Uterus (tissue), 4 donors: ENCODE results near the gene DERA. TPM values are rescaled to one million over a fixed set of nuclear protein-coding genes. Genes with fewer than 3 reads are reported as not detected.

Experiments
- DNase-seq, 2 donors: peaks; one replicate each; pipeline ENCODE4 v3.0.0-alpha.2; 2019 to 2020
- H3K27ac ChIP-seq, 2 donors: fragments of 200-600 bp; sonication (generic); 1 replicate in 1 of 2; 2 replicates in 1 of 2; pipeline ENCODE4 v1.5.1; 2016 to 2018
- H3K27me3 ChIP-seq, 2 donors: fragments of 200-600 bp; sonication (generic); one replicate each; pipeline ENCODE4 v1.5.1; 2018 to 2019; ENCODE audit warnings: control low read depth in 1 of 2
- H3K36me3 ChIP-seq, 2 donors: fragments of 200-600 bp; sonication (generic); one replicate each; pipeline ENCODE4 v1.5.1; 2019; ENCODE audit warnings: control low read depth in 1 of 2
- H3K4me1 ChIP-seq, 2 donors: fragments of 200-600 bp; sonication (generic); one replicate each; pipeline ENCODE4 v1.5.1; 2018 to 2019; ENCODE audit warnings: control low read depth in 1 of 2
- H3K4me3 ChIP-seq, 2 donors: fragments of 200-600 bp; sonication (generic); 1 replicate in 1 of 2; 2 replicates in 1 of 2; pipeline ENCODE4 v1.5.1; 2018 to 2019; ENCODE audit warnings: mild to moderate bottlenecking in 1 of 2
- H3K9me3 ChIP-seq, 2 donors: fragments of 200-600 bp; sonication (generic); one replicate each; pipeline ENCODE4 v1.5.1; 2019; ENCODE audit warnings: control low read depth in 1 of 2
- CTCF ChIP-seq, 4 experiments: fragments of 200-600 bp in 2 of 4; fragments of 450-650 bp in 2 of 4; sonication (generic) in 2 of 4; IDR thresholded peaks; one replicate each; pipeline ENCODE4 v1.5.1; 2016 to 2019; ENCODE audit warnings: antibody characterized with exemption in 4 of 4, mild to moderate bottlenecking in 2 of 4, moderate library complexity in 1 of 4
- POLR2A ChIP-seq, 2 donors: fragments of 450-650 bp; IDR thresholded peaks; one replicate each; pipeline ENCODE4 v1.6.1; 2016; ENCODE audit warnings: antibody characterized with exemption in 2 of 2, mild to moderate bottlenecking in 1 of 2, moderate library complexity in 1 of 2
- intact Hi-C: fragments of 100-400 bp; cut with DNase I; formaldehyde crosslinking; loops from one replicate; pipeline ENCODE4 v1.15.1; 2023; ENCODE audit warnings: low total_unique reads
- total RNA-seq, 4 donors: library from RNA; depleted of rRNA in 3 of 4; stranded (reverse); fragments of >200 nt in 3 of 4; gene quantifications; one replicate each; pipeline versions ENCODE4 v1.1.0 to v1.2.4, GENCODE V29; 2014 to 2023
- donor health status: DM: yes; HTN: yes; CAD: no.

The DERA gene
- total RNA-seq, 4 donors from 2014 or later, result 7.7 to 58.3 (median 19.2) TPM

DNA sequence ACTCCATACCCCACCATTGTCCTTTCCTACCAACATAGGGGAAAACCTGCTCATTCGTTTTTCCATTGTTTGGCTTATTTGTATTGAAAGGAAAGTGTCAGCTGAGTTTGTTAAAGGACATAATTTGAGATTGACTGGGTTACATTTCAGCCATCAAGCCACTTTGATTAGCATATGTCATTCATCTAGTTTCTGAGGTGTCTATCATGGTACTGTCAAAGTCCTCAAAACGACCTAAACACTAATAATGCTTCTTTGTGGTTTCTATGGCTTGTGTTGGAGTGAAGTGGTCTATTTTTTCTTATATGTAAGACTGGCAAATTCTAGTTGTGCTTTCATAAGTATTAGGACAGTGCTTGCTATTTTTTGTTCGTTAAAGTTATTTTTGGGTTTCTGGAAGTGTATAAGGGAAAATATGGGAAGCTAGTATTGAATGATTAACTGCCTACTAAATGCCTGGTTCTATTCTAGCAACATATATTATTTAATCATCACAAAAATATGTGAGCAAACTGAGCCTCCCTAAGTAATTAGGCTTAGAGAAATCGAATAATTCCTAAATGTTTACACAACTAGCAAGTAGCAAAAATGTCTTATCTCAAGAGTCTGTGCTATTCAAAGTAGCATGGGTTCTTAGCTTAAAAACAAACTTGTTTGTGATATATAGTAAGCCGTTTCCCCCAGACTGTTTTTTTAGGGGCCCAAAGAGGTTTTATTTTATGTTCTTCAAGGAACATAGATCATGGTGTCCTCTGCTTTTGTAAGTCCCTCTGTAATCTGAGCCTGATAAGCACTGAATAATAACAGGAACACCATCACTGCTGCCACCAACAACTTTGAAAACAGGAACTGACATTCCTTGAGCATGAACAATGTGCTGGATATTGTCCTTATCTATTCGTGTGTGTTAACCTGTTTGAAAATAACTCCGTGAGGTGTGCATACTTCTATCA lies 67.1 kb downstream of the DERA start:
- intact Hi-C loops, result no loop called here
- Histone ChIP-seq H3K27ac (peak overlapping the region; percentile 63 to 66), H3K9me3 (no peaks in the 10 kb centered on the region), H3K36me3 (no peaks in the 10 kb centered on the region), H3K4me3 (no peak overlapping the region), H3K27me3 (no peaks in the 10 kb centered on the region), H3K4me1 (peaks cover 0 to 3% of the 10 kb centered on the region in 2 donors)
- no peak for DNase-seq
- TF ChIP-seq POLR2A (IDR thresholded peaks at IDR 0.05) (no peak), CTCF (IDR thresholded peaks at IDR 0.05) (no peak)

DNA sequence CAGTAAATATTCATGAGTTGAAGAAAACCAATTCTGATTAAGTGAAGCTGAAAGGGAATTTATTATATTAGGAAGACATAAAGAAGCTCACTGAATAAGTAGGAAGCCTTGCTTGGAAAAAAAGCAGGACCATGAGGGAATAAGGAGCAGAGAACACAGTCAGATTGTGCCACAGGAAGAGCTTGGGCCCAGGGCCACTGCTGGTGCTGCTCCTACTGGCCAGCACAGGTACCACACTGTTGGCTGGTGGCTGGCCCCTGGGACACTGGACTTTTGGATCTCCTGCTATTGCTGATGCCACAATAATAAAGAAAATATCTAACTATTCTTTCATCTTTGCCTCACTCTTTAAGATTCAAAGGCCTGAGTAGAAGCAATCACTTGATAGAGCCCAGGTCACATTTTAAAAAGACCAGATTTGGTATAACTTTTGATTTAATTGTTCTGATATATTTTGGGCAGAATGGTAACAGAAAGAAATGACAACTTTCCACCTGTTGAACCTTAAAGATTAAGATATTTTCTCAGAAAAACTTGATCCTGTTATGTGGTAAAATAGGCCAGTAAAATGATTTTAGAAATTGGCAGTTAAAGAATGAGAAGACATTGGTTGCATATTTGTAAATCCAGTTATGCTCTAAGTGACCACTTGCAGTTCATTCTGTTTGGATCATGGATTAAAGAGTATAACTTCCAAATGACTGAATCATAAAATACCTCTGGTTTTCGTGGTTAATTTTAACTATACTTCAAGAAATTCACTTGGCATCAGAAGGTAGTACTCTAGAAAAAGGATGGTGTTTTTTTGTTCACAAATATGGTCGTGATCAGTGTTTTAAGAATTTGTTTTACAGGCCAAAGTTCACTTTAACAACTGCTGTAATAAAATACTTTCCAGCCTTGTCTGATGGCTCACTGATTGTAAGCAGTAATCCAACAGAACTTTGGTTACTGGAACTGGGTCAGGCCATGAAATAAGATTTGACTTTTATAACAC lies 68.3 kb downstream of the DERA start:
- Histone ChIP-seq H3K4me3 (no peak overlapping the region), H3K9me3 (no peaks in the 10 kb centered on the region), H3K36me3 (no peaks in the 10 kb centered on the region), H3K27ac (peak overlapping the region; percentile 63 to 66), H3K27me3 (no peaks in the 10 kb centered on the region), H3K4me1 (peaks cover 0 to 3% of the 10 kb centered on the region in 2 donors)
- no peak for DNase-seq
- intact Hi-C loops, result no loop called here
- TF ChIP-seq POLR2A (IDR thresholded peaks at IDR 0.05) (no peak), CTCF (IDR thresholded peaks at IDR 0.05) (peak in 1 of 4 experiments; percentile 30)

GRCh38 chr12:15982071-15982470 lies 70.9 kb downstream of the DERA start:
- no peak for DNase-seq

GRCh38 chr12:15982471-15982870 lies 71.3 kb downstream of the DERA start:
- intact Hi-C loops, result no loop called here
- Histone ChIP-seq H3K27me3 (no peaks in the 10 kb centered on the region), H3K27ac (peak overlapping the region; percentile 35 to 60), H3K9me3 (no peaks in the 10 kb centered on the region), H3K4me3 (no peak overlapping the region), H3K36me3 (no peaks in the 10 kb centered on the region), H3K4me1 (peaks cover 0 to 3% of the 10 kb centered on the region in 2 donors)
- DNase-seq, result no peak
- TF ChIP-seq POLR2A (IDR thresholded peaks at IDR 0.05) (no peak), CTCF (IDR thresholded peaks at IDR 0.05) (peak; percentile 7 to 36 (median 32))

More at GRCh38 chr12:15982071-15982470, 70.9 kb downstream of the DERA start:
- H3K4me3 ChIP-seq, result no peak overlapping the region
- no peaks in the 10 kb centered on the region for H3K27me3 ChIP-seq
- intact Hi-C loops, result no loop called here
- no peak for TF ChIP-seq CTCF (IDR thresholded peaks at IDR 0.05)
- no peak for TF ChIP-seq POLR2A (IDR thresholded peaks at IDR 0.05)
- no peaks in the 10 kb centered on the region for H3K36me3 ChIP-seq
- peak overlapping the region; percentile 35 to 60 for H3K27ac ChIP-seq
- H3K4me1 ChIP-seq, result peaks cover 0 to 3% of the 10 kb centered on the region in 2 donors
- H3K9me3 ChIP-seq, result no peaks in the 10 kb centered on the region
